GOT3 (cell line): ENCODE measurements around the gene ECI2.
A peak's percentile ranks its signal among the peaks of the same experiment; 100 is the strongest.

Experiments
- DNase-seq: peaks from one replicate; lab custom pipeline; 2025; ENCODE audit warnings: mixed read lengths; lab: John Stamatoyannopoulos, UW

The ECI2 gene, protein sequence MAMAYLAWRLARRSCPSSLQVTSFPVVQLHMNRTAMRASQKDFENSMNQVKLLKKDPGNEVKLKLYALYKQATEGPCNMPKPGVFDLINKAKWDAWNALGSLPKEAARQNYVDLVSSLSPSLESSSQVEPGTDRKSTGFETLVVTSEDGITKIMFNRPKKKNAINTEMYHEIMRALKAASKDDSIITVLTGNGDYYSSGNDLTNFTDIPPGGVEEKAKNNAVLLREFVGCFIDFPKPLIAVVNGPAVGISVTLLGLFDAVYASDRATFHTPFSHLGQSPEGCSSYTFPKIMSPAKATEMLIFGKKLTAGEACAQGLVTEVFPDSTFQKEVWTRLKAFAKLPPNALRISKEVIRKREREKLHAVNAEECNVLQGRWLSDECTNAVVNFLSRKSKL

DNA sequence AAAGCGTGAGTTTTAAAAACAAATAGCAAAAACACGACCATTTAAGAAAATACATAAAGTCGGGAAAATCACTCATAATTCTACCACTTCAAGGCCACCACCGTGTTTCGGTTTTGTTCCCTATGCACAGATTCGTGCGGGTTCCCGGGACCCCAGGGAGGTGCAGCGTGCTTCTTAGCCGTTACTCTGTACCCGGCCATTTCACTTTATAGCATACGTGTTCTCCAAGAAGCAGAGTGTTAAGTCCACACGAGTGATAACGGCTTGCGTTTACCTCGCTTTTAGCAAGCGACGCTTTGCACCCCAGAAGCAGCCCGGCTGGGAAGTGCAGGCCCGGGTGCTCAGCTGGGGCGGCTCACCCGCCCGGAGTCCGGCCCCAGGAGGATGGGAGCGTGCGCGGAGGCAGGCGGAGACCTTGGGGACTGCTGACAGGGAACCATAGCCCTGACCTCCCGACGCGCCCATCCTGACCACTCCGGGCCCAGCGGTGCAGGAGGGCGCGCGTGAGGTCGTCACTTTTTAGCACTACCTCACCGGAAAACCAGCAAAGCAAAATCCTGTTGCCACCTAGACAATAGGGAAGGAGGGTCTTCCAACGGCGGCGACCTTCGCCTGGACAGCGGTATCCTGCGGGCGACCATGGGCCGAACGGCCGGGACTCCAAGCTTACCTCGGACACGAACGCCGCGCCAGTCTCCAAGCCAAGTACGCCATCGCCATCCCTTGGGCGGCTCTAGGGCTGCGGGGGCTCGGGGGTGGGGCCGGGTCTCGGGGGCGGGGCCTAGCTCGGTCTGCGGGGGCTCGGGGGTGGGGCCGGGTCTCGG, at the start of gene ECI2:
Gene ECI2, minus strand, starts transcription at position 735 of the 824 bp plus-strand sequence. Its CDS starts 15 bp downstream, at position 720.
- DNase-seq: peak; percentile 35

DNA sequence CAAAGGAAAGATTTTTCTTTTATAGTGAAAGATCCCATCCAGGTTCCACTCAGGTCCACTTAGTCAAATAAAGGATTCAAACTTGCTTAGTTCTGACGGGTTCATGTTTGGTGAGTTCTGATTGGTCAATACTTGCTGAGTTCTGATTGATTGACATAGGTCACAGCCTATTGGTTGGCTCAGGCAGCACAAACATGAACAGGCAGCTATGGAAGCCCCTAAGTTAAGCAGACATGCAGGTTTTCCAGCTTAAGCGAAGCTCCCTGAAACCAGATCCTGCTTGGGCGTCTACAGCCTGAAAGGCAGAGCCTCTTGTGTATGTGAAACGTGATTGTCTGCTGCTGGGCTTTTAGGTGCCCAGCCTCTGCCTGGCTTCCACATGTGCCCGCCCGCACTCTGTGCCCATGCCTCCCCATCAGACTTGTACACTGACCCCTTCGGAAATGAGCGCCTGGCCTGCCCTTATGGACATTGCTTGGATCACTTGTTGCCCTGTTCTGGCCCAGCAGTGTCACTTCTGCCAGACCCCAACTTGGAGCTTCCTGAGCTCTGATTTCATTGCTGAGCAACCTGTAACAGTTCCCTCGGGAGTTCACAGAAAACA, 45.4 kb upstream of the ECI2 start:
- no peak for DNase-seq

DNA sequence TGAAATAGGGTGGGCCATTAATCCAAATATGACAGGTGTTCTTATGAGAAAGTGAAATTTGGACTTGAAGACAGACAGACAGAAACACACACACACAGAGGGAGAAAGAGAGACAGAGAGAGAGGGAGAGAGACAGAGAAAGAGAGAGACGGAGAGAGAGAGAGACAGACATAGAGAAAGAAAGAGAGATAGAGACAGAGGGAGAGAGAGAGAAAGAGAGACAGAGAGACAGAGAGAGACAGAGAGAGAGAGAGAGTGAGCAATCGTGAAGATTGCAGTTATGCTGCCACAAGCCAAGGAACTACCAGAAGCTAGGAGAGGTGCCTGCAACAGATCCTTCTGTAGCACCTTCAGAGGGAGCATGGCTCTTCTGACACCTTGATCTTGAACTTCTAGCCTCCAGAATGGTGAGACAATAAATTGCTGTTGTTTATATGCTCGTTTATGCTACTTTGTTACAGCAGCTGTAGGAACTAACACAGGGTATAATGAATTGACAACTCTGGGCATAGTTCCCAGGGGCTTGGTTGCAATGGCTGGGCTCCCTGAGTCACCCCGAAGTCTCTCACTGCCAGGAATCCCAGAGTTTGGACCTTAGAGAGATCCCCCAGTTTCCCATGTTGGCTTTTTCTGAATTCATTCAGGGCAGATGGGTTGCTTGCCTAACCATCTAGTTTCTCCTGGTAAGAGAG, 44.7 kb upstream of the ECI2 start:
- no peak for DNase-seq

DNA sequence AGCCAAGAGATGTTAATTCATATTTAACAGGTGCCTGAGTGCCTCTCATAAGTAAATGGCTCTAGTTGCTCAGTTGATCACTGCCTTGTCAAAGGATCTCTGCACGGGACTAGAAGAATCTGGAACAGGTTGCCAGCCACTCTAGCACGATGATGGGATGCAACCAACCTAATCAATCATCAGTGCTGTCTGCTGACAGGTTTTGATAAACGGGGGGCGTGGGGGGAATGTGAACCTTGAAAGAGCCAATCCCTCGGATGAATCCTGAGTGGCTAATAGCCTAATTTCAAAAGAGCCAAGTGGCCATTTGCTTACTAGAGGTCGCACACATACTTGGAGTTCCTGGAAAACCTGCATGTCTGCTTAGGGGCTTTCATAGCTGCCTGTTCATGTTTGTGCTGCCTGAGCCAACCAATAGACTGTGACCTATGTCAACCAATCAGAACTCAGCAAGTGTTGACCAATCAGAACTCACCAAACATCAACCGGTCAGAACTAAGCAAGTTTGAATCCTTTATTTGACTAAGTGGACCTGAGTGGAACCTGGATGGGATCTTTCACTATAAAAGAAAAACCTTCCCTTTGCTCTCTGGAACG, 43.5 kb upstream of the ECI2 start:
- DNase-seq: no peak

DNA sequence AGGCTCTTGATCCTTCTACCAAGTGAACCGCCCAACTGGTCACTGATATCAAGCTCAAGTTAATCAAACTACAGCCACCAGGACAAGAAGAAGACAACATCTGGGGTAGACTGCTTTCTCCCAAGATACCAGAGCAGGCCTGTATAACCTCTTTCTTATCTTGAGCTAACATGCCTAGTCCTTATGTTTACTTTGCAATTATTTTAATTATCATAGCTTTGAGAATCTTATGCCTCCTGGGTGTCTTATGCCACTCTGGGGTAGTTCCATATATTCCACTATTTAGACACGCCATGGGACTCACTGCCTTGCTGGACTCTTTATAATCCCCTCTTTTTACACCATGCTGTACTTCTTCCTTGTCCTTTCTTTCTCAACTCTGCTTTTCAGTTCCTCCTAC, 41.5 kb upstream of the ECI2 start:
- no peak for DNase-seq

DNA sequence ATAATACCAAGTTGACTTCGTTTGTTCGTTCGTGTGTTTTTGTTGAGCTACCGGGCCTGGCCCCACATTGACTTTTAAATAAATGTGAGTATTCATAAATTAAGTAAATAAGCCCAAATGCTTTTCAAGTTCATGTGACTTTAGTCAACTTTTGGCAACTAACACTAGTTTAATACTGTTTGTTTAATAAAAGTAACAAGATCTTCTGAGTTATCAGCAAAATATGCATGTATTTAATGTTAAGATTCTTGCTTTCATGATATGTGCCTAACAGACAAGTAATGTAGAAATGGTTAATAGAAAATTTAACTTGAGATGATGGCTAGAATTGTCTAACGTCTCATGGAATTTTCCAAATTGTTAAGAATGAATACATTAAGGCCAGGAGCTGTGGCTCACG, 38.7 kb upstream of the ECI2 start:
- no peak for DNase-seq

DNA sequence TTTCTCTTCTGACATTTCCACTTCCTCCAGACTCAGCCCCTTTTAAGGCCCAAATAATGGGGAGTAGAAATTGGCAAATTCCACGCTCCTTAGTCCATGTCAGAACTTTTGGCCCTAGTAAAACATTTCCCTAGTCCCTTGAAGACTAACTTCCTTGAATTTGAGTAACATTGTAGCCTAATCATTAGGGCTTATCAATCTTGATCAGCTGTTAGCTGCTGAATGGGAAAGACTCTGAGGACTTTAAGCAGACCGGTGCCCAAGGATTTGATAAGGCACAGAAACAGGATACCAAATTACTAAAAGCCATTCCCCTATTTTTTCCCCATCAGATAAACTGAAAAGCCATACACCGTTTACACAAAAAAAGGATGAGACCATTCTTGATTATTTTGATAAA, 37.0 kb upstream of the ECI2 start:
- no peak for DNase-seq

DNA sequence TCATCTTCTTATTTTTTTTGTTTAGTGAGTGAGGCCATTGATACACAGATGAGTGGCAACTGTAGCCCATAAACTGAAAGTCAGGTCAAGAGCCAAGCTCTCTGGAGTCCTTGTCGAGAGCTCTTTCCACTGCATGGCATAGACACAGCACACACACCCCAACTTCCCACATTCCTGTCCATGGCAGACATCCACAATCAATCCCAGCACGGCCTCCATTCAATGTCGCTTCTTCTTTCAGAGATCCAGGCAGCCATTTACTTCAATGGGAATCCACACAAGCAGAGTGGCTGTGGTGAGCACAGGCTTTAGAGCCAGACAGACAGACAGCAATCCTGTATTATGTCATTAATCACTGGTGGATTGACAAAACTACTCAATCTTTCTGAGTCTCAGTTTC, 34.9 kb upstream of the ECI2 start:
- DNase-seq: no peak

DNA sequence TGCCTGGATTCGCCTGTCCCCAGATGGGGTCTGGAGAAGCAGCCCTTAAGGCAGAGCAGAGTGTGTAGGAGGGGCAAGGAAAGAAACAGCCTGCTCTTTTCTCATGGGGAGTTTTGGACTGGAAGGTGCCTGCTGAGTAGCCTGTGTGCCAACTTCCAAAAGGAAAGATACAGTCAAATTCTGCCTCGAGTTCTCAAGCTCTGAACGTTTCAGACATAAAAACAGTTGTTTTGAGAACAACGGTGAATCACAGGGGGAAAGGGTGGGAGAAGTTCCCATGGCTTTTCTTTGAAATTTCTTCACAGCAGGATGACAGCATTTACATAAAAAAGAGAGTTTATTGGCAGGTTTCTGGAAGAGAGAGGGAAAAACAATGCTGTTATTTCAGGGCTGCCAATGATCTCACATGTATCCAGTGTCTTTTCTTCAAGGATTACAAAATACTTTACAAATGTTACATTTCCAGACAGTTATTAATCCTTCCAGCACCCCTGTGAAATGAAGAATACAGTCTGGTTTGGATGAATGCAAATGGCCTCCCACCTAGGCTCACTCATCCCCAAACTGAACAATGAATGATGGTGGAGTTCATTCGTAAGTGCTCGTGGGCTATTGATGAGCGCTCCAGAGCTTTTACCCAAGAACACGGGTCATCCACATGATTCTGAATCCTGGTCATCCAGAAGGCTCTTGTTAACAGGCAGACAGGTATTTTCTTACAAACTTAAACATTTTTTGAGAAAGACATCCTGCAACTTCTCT, 33.8 kb upstream of the ECI2 start:
- no peak for DNase-seq

DNA sequence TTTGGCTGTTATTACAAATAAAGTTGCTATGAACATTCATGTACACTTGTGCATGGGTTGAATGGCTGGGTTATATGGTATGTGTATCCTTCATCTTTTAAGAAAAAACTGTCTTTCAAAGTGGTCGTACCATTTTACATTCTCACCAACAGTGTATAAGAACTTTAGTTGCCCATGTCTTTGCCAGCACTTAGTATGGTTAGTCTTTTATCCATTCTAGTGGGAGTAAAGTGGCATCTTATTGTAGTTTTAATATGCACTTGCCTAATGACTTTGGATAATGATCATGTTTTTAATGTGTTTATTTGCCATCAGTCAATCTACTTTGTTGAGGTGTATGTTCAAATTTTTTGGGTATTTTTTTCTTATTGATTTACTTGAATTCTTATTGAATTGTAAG, 32.5 kb upstream of the ECI2 start:
- no peak for DNase-seq

DNA sequence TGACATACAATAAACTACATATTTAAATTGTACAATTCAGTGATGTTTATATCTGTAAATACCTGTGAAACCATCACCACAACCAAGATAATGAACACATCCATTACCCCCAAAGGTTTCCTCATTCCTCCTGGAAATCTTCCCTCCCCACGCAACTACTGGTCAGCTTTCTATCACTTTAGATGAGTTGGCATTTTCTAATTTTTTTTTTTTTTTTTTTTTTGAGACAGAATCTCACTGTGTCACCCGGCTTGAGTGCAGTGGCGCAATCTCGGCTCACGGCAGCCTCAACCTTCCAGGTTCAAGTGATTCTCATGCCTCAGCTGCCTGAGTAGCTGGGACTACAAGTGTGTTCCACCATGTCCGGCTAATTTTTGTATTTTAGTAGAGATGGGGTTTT, 31.7 kb upstream of the ECI2 start:
- DNase-seq: no peak

DNA sequence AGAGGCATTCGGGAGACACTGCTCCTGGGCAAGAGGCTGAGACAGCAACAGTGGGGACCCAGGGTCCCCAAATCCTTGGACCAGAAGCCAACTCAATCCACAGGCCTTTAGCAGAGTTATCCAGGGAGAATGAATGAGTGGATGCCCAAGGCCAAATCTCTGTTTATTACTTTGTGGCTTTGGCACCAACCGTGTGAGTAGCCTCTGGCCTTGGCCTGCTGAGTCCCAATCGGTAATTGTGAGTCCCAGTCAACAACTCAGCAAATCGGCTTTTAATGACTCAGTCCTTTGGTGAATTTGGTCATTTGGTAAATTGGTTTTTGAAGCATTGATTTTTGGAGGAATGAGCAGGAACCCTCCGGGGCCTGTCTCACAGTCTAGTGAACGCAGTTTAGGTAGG, 29.1 kb upstream of the ECI2 start:
- no peak for DNase-seq

DNA sequence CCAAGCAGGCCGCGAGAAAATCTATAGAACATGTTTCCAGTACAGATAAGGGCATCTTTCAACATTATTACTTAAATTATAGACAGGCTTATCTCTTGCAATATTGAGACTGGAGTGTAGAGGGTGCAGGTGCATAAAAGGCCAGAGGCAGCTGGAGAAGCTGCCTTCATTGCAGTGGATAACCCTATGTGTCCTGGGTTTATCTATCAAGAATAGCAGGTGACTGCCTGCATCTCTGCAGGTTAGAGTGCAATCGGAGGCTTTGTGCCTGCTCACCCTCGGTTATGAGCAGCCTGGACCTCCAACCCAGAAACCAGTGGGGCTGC, 28.7 kb upstream of the ECI2 start:
- no peak for DNase-seq

DNA sequence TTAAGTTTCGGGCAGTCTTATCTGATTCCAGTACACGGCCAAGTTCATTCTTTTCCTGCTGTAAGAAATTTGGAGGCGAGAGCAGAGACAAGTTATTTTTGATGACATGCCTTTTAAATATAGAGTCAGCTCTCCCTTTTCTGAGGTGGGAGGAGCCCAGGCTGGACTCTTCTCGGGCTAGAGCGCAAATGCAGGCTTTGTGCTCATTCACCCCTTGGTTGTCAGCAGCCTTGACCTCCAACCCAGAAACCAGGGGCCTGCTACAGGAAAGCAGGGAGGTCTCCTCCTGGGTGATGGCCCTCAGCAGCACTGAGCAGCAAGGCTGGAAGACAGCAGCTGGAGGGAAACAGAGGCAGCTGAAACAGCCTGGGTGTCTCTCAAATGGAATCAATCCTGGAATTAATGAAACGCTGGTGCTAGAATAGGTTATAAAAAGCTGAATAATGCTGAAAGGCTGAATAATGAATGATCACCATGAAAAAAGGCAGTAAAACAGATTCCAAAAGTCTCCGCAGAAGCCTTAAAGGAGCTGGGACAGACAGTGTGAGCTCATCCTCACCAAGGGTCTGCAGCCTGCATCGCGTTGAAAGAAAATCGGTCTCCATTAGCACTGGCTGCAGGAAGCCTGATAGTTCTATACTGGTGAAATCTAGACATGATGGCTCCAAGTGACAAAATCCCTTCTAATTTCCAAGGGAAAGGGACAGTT, 28.2 kb upstream of the ECI2 start:
- DNase-seq: no peak

DNA sequence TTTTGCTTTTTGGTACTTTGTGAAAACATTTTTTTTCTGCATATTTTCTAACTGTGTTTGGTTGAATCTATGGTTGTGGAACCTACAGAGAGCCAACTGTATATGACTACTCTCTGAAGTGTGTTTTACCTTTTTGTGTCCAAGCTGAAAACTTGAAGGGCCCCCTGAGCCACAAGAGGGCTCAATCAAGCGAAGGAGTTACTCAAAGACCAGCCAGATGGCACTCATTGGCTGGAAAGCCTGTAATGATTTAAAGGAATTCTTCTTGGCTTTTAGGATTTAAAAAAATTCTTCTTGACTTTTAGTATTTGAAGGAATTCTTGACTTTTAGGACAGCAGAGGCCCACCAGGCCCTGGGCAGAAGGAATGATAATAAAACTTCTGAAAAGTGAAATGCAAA, 27.0 kb upstream of the ECI2 start:
- no peak for DNase-seq

DNA sequence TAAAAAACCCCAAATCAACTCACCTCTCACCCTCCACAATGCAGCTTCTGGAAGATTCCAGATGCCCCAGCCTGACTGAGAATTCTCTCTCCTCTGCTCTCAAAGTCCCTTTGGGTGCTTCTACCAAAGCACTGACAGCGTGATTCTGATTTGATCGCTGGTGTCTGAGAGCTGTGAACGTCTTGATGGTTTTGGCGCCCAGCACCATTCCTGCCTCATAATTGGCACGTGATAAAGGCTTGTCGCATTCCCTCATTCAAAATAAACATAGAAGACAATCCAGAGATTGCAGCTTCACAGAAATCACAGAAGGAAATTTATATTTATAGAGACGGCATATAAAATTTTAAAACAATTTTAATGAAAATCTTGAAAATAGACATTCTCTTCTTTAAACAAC, 24.1 kb upstream of the ECI2 start:
- no peak for DNase-seq

DNA sequence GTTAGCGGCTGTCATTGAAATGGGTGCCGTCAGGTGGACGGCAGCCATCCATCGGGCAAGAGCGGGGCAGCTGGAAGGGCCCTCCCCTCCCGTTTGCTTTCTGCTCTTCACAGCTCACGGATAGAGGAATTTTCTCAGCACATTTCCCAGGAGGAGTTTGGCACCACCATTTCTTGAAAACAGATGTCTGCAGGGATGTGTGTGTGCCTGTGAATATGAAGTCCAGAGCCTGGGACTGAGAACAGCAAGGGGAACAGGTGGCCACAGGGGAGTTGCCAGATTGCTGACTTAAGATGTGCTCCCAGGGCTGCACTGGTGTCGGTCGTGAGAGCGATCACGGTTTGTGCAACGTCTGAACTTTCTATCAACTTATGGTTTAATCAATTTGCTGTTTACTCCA, 22.1 kb upstream of the ECI2 start:
- DNase-seq: no peak

DNA sequence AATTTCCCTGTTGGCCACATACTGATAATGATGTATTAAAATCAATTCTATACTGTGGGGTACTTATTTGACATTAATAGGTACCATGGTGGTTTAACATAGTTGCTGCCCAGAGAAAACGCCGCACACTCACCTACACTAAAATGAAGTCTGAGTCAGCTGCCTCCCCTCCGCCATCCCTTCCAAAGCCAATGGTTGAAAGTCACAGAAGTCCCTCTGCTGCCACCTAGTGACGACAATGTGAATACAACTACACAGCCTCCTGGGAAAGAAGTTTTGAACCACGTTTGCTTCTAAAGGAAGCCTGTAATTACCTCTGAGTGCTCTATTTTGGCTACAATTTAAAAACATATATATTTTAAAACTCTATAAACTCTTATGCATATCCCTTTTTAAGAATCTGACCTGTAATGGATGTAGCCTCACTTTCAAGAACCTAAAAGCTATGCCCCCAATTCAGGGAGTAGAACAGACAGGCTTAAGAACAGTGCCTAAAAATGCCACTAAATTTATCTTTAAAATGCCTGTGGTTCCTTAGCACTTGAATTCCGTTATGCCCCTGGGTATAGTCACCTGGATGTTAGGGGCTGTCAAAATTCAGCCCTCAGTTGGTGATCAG, 20.6 kb upstream of the ECI2 start:
- peak; percentile 20 for DNase-seq

DNA sequence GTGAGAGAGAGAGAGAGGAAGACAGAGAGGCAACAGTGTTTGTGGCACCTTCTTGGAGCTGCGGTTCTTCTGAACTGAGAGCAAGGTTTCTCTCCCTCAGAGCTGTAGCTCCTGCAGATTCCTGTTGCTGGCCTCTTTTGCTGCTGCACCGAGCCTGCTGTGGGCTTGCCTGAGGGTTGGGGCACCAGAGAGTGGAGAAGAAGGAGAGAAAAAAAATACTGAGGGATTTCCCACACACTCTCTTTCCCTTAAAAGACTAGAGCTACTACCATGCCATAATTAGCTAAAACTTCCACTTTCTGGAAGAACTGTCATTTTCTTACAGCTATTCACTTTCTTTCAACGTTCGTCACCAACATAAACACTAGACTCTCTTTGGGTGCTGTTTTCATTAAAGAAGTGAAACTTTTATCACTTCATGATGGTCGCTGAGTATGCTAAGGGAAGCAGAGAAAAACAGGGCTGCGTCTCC, 18.2 kb upstream of the ECI2 start:
- DNase-seq: no peak

DNA sequence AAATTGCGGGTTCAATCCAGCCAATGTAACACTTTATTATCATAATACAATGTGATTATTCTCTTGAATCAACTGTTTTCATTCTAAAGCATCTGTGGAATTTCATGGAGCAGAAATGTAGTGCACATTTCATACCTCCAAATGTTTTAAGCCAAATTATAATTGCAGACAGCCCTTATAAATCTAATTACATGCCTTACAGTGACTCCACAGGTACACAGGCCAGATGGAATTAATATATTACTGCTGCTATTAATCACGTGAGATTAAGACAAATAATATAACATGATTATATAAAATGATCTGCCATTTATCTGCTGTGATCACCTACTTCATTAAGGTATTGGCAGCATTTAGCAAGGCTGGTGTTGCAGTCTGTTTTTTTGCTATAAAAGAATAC, 9.7 kb upstream of the ECI2 start:
- no peak for DNase-seq
